SK-N-SH treated with all-trans-retinoic acid at 6 μM for 48 hours (cell line): ENCODE results near the gene RBMS1.
A peak's percentile ranks its signal among the peaks of the same experiment; 100 is the strongest.

ENCODE experiments used
- ARNTL ChIP-seq: fragments of 450-650 bp; formaldehyde crosslinking; IDR thresholded peaks from 2 replicates; pipeline ENCODE4 v1.5.0; 2020; ENCODE audit warnings: low read depth, mild to moderate bottlenecking, moderate library complexity, borderline replicate concordance
- BACH2 ChIP-seq: fragments of 250-450 bp; sonication (Bioruptor Pico); IDR thresholded peaks from 2 replicates; pipeline ENCODE4 v1.9.0; 2021; ENCODE audit warnings: mild to moderate bottlenecking, borderline replicate concordance
- CSDC2 ChIP-seq: fragments of 250-450 bp; sonication (Bioruptor Pico); IDR thresholded peaks from 2 replicates; pipeline ENCODE4 v1.5.0; 2020; ENCODE audit warnings: mild to moderate bottlenecking, moderate library complexity
- OSR1 ChIP-seq: fragments of 250-450 bp; sonication (Bioruptor Pico); IDR thresholded peaks from 2 replicates; pipeline ENCODE4 v1.8.0; 2022; ENCODE audit warnings: moderate library complexity, mild to moderate bottlenecking, inconsistent platforms
- RARB ChIP-seq: fragments of 250-450 bp; sonication (Bioruptor Pico); IDR thresholded peaks from 2 replicates; pipeline ENCODE4 v1.8.0; 2021; ENCODE audit warnings: mild to moderate bottlenecking, moderate library complexity
- TSHZ2 ChIP-seq: fragments of 250-450 bp; sonication (Bioruptor Pico); IDR thresholded peaks from 2 replicates; pipeline ENCODE4 v1.5.0; 2020; ENCODE audit warnings: mild to moderate bottlenecking, moderate library complexity
- ZFP3 ChIP-seq: fragments of 250-450 bp; sonication (Bioruptor Pico); IDR thresholded peaks from 2 replicates; pipeline ENCODE4 v1.5.0; 2020; ENCODE audit warnings: mild to moderate bottlenecking, moderate library complexity
- ZFP30 ChIP-seq: fragments of 450-650 bp; formaldehyde crosslinking; IDR thresholded peaks from 2 replicates; pipeline ENCODE4 v1.5.0; 2022; ENCODE audit warnings: mild to moderate bottlenecking, moderate library complexity
- ZNF70 ChIP-seq: fragments of 450-650 bp; formaldehyde crosslinking; IDR thresholded peaks from 2 replicates; pipeline ENCODE4 v1.5.0; 2020; ENCODE audit warnings: mild to moderate bottlenecking, moderate library complexity
- ZNF8 ChIP-seq: fragments of 450-650 bp; formaldehyde crosslinking; IDR thresholded peaks from 2 replicates; pipeline ENCODE4 v1.5.0; 2020; ENCODE audit warnings: mild to moderate bottlenecking, moderate library complexity

DNA sequence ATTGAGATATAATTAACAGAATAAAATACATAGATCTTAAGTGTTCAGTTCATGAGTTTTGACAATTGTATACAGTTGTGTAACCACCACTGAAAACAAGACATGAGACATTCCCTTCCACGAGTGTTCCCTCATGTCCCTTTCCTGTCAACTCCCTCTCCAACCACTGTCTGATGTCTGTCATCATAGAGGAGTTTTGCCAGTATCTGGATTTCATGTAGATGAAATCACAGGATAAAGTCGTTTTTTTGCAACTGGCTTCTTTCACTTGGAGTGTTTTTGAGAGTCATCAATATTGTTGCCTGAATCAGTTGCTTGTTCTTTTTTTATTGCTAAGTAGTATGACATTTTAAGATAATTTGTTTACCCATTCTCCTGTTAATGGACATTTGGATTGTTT is 52.7 kb downstream of the RBMS1 start:
- TF ChIP-seq BACH2 (CRISPR knock-in tag) (no peak), ARNTL (CRISPR knock-in tag) (no peak), OSR1 (CRISPR knock-in tag) (no peak), ZFP30 (CRISPR knock-in tag) (no peak), ZNF8 (CRISPR knock-in tag) (no peak), TSHZ2 (peak; percentile 79), CSDC2 (CRISPR knock-in tag) (no peak), ZFP3 (no peak), RARB (no peak), ZNF70 (CRISPR knock-in tag) (no peak)
